Progenitor cell of endocrine pancreas (in vitro differentiated cells): ENCODE data around the gene CDKN2AIP. TPM values are rescaled to one million over a fixed set of nuclear protein-coding genes. Genes with fewer than 3 reads are reported as not detected.

Experiments used
- DNase-seq: peaks from one replicate; pipeline ENCODE4 v3.0.0; 2021; ENCODE audit warnings: low spot score; ENCODE audit not compliant: unreplicated experiment
- H3K27ac Mint-ChIP-seq: 2 replicates; pipeline ENCODE4 v1.8.0; 2021; ENCODE audit warnings: mild to moderate bottlenecking, moderate library complexity, mixed read lengths
- H3K27me3 Mint-ChIP-seq: 2 replicates; pipeline ENCODE4 v1.8.0; 2021; ENCODE audit warnings: mixed read lengths
- H3K36me3 Mint-ChIP-seq: 2 replicates; pipeline ENCODE4 v1.8.0; 2022; ENCODE audit warnings: mixed read lengths; ENCODE audit not compliant: insufficient read depth
- H3K4me1 Mint-ChIP-seq: 2 replicates; pipeline ENCODE4 v1.8.0; 2021; ENCODE audit warnings: low read depth, mixed read lengths
- H3K4me3 Mint-ChIP-seq: 2 replicates; pipeline ENCODE4 v1.8.0; 2021; ENCODE audit warnings: low read depth, mild to moderate bottlenecking, moderate library complexity, mixed read lengths
- H3K9me3 Mint-ChIP-seq: 2 replicates; pipeline ENCODE4 v1.8.0; 2021; ENCODE audit warnings: low read depth, mixed read lengths
- CTCF ChIP-seq: fragments of 200-600 bp; sonication (generic); IDR thresholded peaks from one replicate; pipeline ENCODE4 v1.5.0; 2021; ENCODE audit warnings: antibody characterized with exemption, mild to moderate bottlenecking; ENCODE audit not compliant: unreplicated experiment
- total RNA-seq: library from RNA; stranded (reverse); gene quantifications from 2 replicates; pipeline ENCODE4 v1.2.1, GENCODE V29; 2021

The CDKN2AIP gene
- total RNA-seq, 1 donor from 2014 or later: 22.0 TPM

GRCh38 chr4:183445097-183445428 lies 627 bp downstream of the CDKN2AIP start:
- TF ChIP-seq CTCF: no peak
- peak; percentile 23 for DNase-seq
- H3K27ac Mint-ChIP-seq: peak overlapping the region; percentile 98
- H3K36me3 Mint-ChIP-seq: peaks cover 17% of the 10 kb centered on the region
- peaks cover 32% of the 10 kb centered on the region for H3K4me1 Mint-ChIP-seq
- H3K4me3 Mint-ChIP-seq: peak overlapping the region; percentile 96
- H3K27me3 Mint-ChIP-seq: no peaks in the 10 kb centered on the region
- no peaks in the 10 kb centered on the region for H3K9me3 Mint-ChIP-seq

GRCh38 chr4:183447646-183448045 lies 3.2 kb downstream of the CDKN2AIP start:
- H3K4me3 Mint-ChIP-seq: no peak overlapping the region
- H3K27ac Mint-ChIP-seq: no peak overlapping the region
- H3K27me3 Mint-ChIP-seq: no peaks in the 10 kb centered on the region
- peaks cover 23% of the 10 kb centered on the region for H3K36me3 Mint-ChIP-seq
- peaks cover 22% of the 10 kb centered on the region for H3K4me1 Mint-ChIP-seq
- DNase-seq: no peak
- no peak for TF ChIP-seq CTCF
- no peaks in the 10 kb centered on the region for H3K9me3 Mint-ChIP-seq

- DNase-seq: no peak
- no peak overlapping the region for H3K4me3 Mint-ChIP-seq
- H3K27ac Mint-ChIP-seq: no peak overlapping the region
- TF ChIP-seq CTCF: no peak
- peaks cover 16% of the 10 kb centered on the region for H3K4me1 Mint-ChIP-seq
- H3K9me3 Mint-ChIP-seq: no peaks in the 10 kb centered on the region
- no peaks in the 10 kb centered on the region for H3K27me3 Mint-ChIP-seq
- H3K36me3 Mint-ChIP-seq: peaks cover 23% of the 10 kb centered on the region
Observed at GRCh38 chr4:183448436-183448835, 4.0 kb downstream of the CDKN2AIP start.

- H3K4me1 Mint-ChIP-seq: peaks cover 15% of the 10 kb centered on the region
- peak overlapping the region; percentile 11 for H3K27ac Mint-ChIP-seq
- DNase-seq: no peak
- no peaks in the 10 kb centered on the region for H3K9me3 Mint-ChIP-seq
- H3K4me3 Mint-ChIP-seq: no peak overlapping the region
- no peak for TF ChIP-seq CTCF
- peaks cover 23% of the 10 kb centered on the region for H3K36me3 Mint-ChIP-seq
- H3K27me3 Mint-ChIP-seq: no peaks in the 10 kb centered on the region
Observed at GRCh38 chr4:183449193-183449882, 4.9 kb downstream of the CDKN2AIP start.

- Mint-ChIP-seq H3K27me3 (no peaks in the 10 kb centered on the region), H3K4me1 (peaks cover 14% of the 10 kb centered on the region), H3K9me3 (no peaks in the 10 kb centered on the region), H3K4me3 (no peak overlapping the region), H3K27ac (no peak overlapping the region), H3K36me3 (peaks cover 23% of the 10 kb centered on the region)
- no peak for TF ChIP-seq CTCF
- no peak for DNase-seq
Observed at GRCh38 chr4:183450108-183450507, 5.7 kb downstream of the CDKN2AIP start.
